H1 (cell line): ENCODE measurements around the gene LMAN2. TPM values are rescaled to one million over a fixed set of nuclear protein-coding genes. Genes with fewer than 3 reads are reported as not detected.

Experiments used
- CTCF ChIA-PET: fragments of 300-600 bp; sonication (Branson Sonifier 250); formaldehyde crosslinking; loops from one replicate; lab custom pipeline; 2021; ENCODE audit not compliant: partially characterized antibody; lab: Charles Lee
- POLR2A ChIA-PET: fragments of 300-600 bp; sonication (Branson Sonifier 250); formaldehyde crosslinking; loops from one replicate; lab custom pipeline; 2021; ENCODE audit warnings: inconsistent platforms; ENCODE audit not compliant: partially characterized antibody; lab: Charles Lee
- DNase-seq, 2 experiments: peaks; one replicate each; pipeline versions ENCODE4 v3.0.0 to v3.0.0-alpha.2; 2010 to 2022; ENCODE audit warnings: low spot score in 2 of 2, low read depth in 1 of 2, mixed read lengths in 1 of 2
- FAIRE-seq: peaks from 2 replicates; lab custom pipeline; 2011; peaks lifted over from hg19 to GRCh38; lab: Jason Lieb, UNC
- H2AFZ ChIP-seq: 2 replicates; pipeline ENCODE4 v1.8.1; 2012; ENCODE audit warnings: low read length, inconsistent platforms
- H2AK5ac ChIP-seq: 2 replicates; pipeline ENCODE4 v1.6.1; 2013; ENCODE audit warnings: low read depth, low read length
- H2BK120ac ChIP-seq: replicated peaks from 2 replicates; pipeline ENCODE3; 2013; ENCODE audit warnings: low read depth, low read length, inconsistent platforms
- H2BK12ac ChIP-seq: 2 replicates; pipeline ENCODE4 v1.6.1; 2013; ENCODE audit warnings: low read depth, low read length
- H2BK15ac ChIP-seq: 2 replicates; pipeline ENCODE4 v1.6.1; 2013; ENCODE audit warnings: low read length
- H2BK20ac ChIP-seq: 2 replicates; pipeline ENCODE4 v1.6.1; 2013; ENCODE audit warnings: low read length
- H2BK5ac ChIP-seq: 2 replicates; pipeline ENCODE4 v1.6.1; 2013; ENCODE audit warnings: low read depth, low read length
- H3K14ac ChIP-seq: 2 replicates; pipeline ENCODE4 v1.6.1; 2013; ENCODE audit warnings: inconsistent platforms; ENCODE audit not compliant: insufficient read length
- H3K18ac ChIP-seq: 2 replicates; pipeline ENCODE4 v1.6.1; 2013; ENCODE audit warnings: low read length; ENCODE audit errors: extremely low read depth
- H3K23ac ChIP-seq: 2 replicates; pipeline ENCODE4 v1.6.1; 2013; ENCODE audit warnings: inconsistent platforms; ENCODE audit not compliant: insufficient read length
- H3K23me2 ChIP-seq: 2 replicates; pipeline ENCODE4 v1.6.1; 2013; ENCODE audit warnings: low read depth, low read length
- H3K27ac ChIP-seq: 2 replicates; pipeline ENCODE4 v1.6.1; 2011; ENCODE audit warnings: low read depth, low read length, inconsistent platforms
- H3K27me3 ChIP-seq, 4 experiments: replicated peaks in 1 of 4; 1 replicate in 1 of 4; 2 replicates in 3 of 4; pipeline versions ENCODE4 v1.6.1 to v1.8.1; 2011 to 2013; ENCODE audit warnings: low read length in 3 of 4, mild to moderate bottlenecking in 3 of 4, inconsistent platforms in 2 of 4, mixed read lengths in 2 of 4, moderate library complexity in 1 of 4; ENCODE audit not compliant: control insufficient read depth in 3 of 4, insufficient read depth in 3 of 4; ENCODE audit errors: extremely low read depth in 1 of 4
- H3K36me3 ChIP-seq, 4 experiments: 2 replicates each; pipeline versions ENCODE4 v1.6.1 to v1.8.1; 2011 to 2013; ENCODE audit warnings: mild to moderate bottlenecking in 4 of 4, low read length in 3 of 4, moderate library complexity in 2 of 4, control low read depth in 1 of 4, inconsistent platforms in 1 of 4; ENCODE audit not compliant: insufficient read depth in 4 of 4, control insufficient read depth in 2 of 4
- H3K4ac ChIP-seq: replicated peaks from 2 replicates; pipeline ENCODE3; 2013; ENCODE audit warnings: low read length, low read depth, mixed read lengths, inconsistent platforms; ENCODE audit not compliant: insufficient read length
- H3K4me1 ChIP-seq, 4 experiments: replicated peaks in 1 of 4; 1 replicate in 1 of 4; 2 replicates in 3 of 4; pipeline versions ENCODE4 v1.6.1 to v1.8.1; 2011 to 2013; ENCODE audit warnings: low read length in 3 of 4, inconsistent platforms in 2 of 4, mixed read lengths in 1 of 4; ENCODE audit not compliant: insufficient read depth in 4 of 4, control insufficient read depth in 3 of 4
- H3K4me2 ChIP-seq, 2 experiments: 2 replicates each; pipeline versions ENCODE4 v1.6.1 to v1.8.1; 2011 to 2013; ENCODE audit warnings: low read depth in 2 of 2, low read length in 2 of 2, control low read depth in 1 of 2, inconsistent platforms in 1 of 2, mild to moderate bottlenecking in 1 of 2; ENCODE audit not compliant: insufficient read depth in 1 of 2
- H3K4me3 ChIP-seq, 4 experiments: fragments of 200-600, 300-600 bp in 1 of 4; sonication (generic), shearing (Covaris generic), sonication (Bioruptor Twin) in 1 of 4; 2 replicates each; pipeline versions ENCODE4 v1.5.1 to v1.8.1; 2011 to 2016; ENCODE audit warnings: low read length in 4 of 4, low read depth in 3 of 4, control low read depth in 2 of 4, inconsistent platforms in 2 of 4, mild to moderate bottlenecking in 2 of 4, mixed read lengths in 1 of 4, moderate library complexity in 1 of 4; ENCODE audit not compliant: insufficient read depth in 2 of 4; ENCODE audit errors: extremely low read depth in 1 of 4
- H3K56ac ChIP-seq: replicated peaks from 2 replicates; pipeline ENCODE3; 2013; ENCODE audit warnings: low read depth, mild to moderate bottlenecking, mixed read lengths, low read length, inconsistent platforms; ENCODE audit not compliant: insufficient read length
- H3K79me1 ChIP-seq: 2 replicates; pipeline ENCODE4 v1.6.1; 2013; ENCODE audit warnings: low read depth, low read length, control low read depth
- H3K79me2 ChIP-seq, 2 experiments: 2 replicates each; pipeline versions ENCODE4 v1.6.1 to v1.8.1; 2012 to 2013; ENCODE audit warnings: low read length in 2 of 2, mild to moderate bottlenecking in 2 of 2, inconsistent platforms in 1 of 2; ENCODE audit not compliant: insufficient read depth in 2 of 2, control insufficient read depth in 1 of 2
- H3K9ac ChIP-seq, 4 experiments: replicated peaks in 1 of 4; 1 replicate in 1 of 4; 2 replicates in 3 of 4; pipeline versions ENCODE4 v1.6.1 to v1.8.1; 2011 to 2013; ENCODE audit warnings: low read depth in 3 of 4, low read length in 3 of 4, control low read depth in 2 of 4, mild to moderate bottlenecking in 2 of 4, moderate library complexity in 2 of 4, inconsistent platforms in 1 of 4; ENCODE audit errors: extremely low read depth in 1 of 4
- H3K9me3 ChIP-seq, 2 experiments: 2 replicates each; pipeline versions ENCODE4 v1.6.1 to v1.8.1; 2012 to 2013; ENCODE audit warnings: mild to moderate bottlenecking in 2 of 2, moderate library complexity in 2 of 2, control low read depth in 1 of 2, inconsistent platforms in 1 of 2, low read depth in 1 of 2, low read length in 1 of 2, mixed read lengths in 1 of 2; ENCODE audit not compliant: insufficient read depth in 2 of 2
- H4K20me1 ChIP-seq, 2 experiments: replicated peaks in 1 of 2; 2 replicates each; pipeline versions ENCODE3 to v1.8.1; 2011 to 2013; ENCODE audit warnings: inconsistent platforms in 2 of 2, low read length in 2 of 2, mild to moderate bottlenecking in 1 of 2; ENCODE audit not compliant: insufficient read depth in 2 of 2, control insufficient read depth in 1 of 2
- H4K5ac ChIP-seq: 2 replicates; pipeline ENCODE4 v1.6.1; 2013; ENCODE audit warnings: low read length, low read depth, mixed read lengths, inconsistent platforms; ENCODE audit not compliant: insufficient read length
- H4K8ac ChIP-seq: 2 replicates; pipeline ENCODE4 v1.8.0; 2013; ENCODE audit warnings: mild to moderate bottlenecking, moderate library complexity, low read length, inconsistent platforms; ENCODE audit not compliant: insufficient read depth; ENCODE audit errors: extremely low read depth
- H4K91ac ChIP-seq: replicated peaks from 2 replicates; pipeline ENCODE3; 2013; ENCODE audit warnings: low read length, mixed read lengths, inconsistent platforms; ENCODE audit not compliant: insufficient read length
- CBX5 ChIP-seq: fragments of 300-800, 300-1000 bp; sonication (generic); IDR thresholded peaks from 2 replicates; pipeline ENCODE4 v1.7.1; 2016; ENCODE audit warnings: antibody characterized with exemption, low read length, low read depth
- CTCF ChIP-seq, 3 experiments: IDR thresholded peaks; 1 replicate in 2 of 3; 2 replicates in 1 of 3; pipeline versions ENCODE4 v1.5.1 to v1.6.1; 2011; ENCODE audit warnings: low read length in 3 of 3, mild to moderate bottlenecking in 3 of 3, inconsistent platforms in 2 of 3, low read depth in 1 of 3, moderate library complexity in 1 of 3; ENCODE audit not compliant: insufficient read depth in 1 of 3; ENCODE audit errors: control extremely low read depth in 1 of 3
- GTF2F1 ChIP-seq: IDR thresholded peaks from 2 replicates; pipeline ENCODE4 v1.6.1; 2012; ENCODE audit warnings: low read depth, low read length, improper control_type of control experiment, borderline replicate concordance
- SIX5 ChIP-seq: IDR thresholded peaks from 2 replicates; pipeline ENCODE4 v1.6.1; 2011; ENCODE audit warnings: mild to moderate bottlenecking, low read depth, low read length
- SP4 ChIP-seq: IDR thresholded peaks from 2 replicates; pipeline ENCODE4 v1.6.1; 2012; ENCODE audit warnings: low read length, inconsistent platforms
- SRF ChIP-seq: IDR thresholded peaks from 2 replicates; pipeline ENCODE4 v1.6.1; 2011; ENCODE audit warnings: mild to moderate bottlenecking, low read depth, low read length, moderate library complexity
- TAF7 ChIP-seq: optimal IDR thresholded peaks from 2 replicates; pipeline ENCODE3; 2011; ENCODE audit warnings: low read depth, mild to moderate bottlenecking, inconsistent platforms, low read length, moderate library complexity, borderline replicate concordance
- YY1 ChIP-seq: IDR thresholded peaks from 2 replicates; pipeline ENCODE4 v1.6.1; 2011; ENCODE audit warnings: low read depth, mild to moderate bottlenecking, low read length
- WGBS, 2 experiments: shearing (Covaris generic) in 1 of 2; methylation state at CpG; one replicate each; pipeline versions ENCODE4 v1.1.6 to v1.1.7; 2013 to 2015; ENCODE audit warnings: low lambda C conversion rate in 2 of 2, mixed read lengths in 2 of 2, inconsistent platforms in 1 of 2, low coverage in 1 of 2, missing lambda C conversion rate in 1 of 2; ENCODE audit not compliant: insufficient replicate concordance in 2 of 2, insufficient coverage in 1 of 2, insufficient read length in 1 of 2; ENCODE audit errors: extremely low coverage in 1 of 2, missing lambda C conversion rate in 1 of 2; 5-methylcytosine and 5-hydroxymethylcytosine counted together
- polyA plus RNA-seq, 7 experiments: library from polyadenylated mRNA; depleted of rRNA in 3 of 7; stranded (reverse) in 5 of 7; unstranded in 2 of 7; fragments of >200 nt in 5 of 7; fragments of 200-250 nt in 2 of 7; gene quantifications; 1 replicate in 5 of 7; 2 replicates in 1 of 7; 4 replicates in 1 of 7; pipeline versions ENCODE4 v1.2.1 to v1.2.3, GENCODE V29; 2011 to 2013; ENCODE audit warnings: missing spikeins in 2 of 7, mixed read lengths in 2 of 7
- total RNA-seq: library from RNA; stranded (reverse); fragmentation: NEBNext Ultra II Directional; extraction: Animal tissue kit (Norgen Biotek cat#: 25700); gene quantifications from 2 replicates; pipeline ENCODE4 v1.2.1, GENCODE V29; 2021
- TF ChIP-seq, protein P1 (sequence below): IDR thresholded peaks from 2 replicates; pipeline ENCODE4 v1.6.1; 2012; ENCODE audit warnings: inconsistent platforms

Gene LMAN2
- total and polyA plus RNA-seq, 2 of the 8 experiments (the other 6 are each of a cell fraction or from before 2014, with no cell fraction given): 116 to 225 TPM

DNA sequence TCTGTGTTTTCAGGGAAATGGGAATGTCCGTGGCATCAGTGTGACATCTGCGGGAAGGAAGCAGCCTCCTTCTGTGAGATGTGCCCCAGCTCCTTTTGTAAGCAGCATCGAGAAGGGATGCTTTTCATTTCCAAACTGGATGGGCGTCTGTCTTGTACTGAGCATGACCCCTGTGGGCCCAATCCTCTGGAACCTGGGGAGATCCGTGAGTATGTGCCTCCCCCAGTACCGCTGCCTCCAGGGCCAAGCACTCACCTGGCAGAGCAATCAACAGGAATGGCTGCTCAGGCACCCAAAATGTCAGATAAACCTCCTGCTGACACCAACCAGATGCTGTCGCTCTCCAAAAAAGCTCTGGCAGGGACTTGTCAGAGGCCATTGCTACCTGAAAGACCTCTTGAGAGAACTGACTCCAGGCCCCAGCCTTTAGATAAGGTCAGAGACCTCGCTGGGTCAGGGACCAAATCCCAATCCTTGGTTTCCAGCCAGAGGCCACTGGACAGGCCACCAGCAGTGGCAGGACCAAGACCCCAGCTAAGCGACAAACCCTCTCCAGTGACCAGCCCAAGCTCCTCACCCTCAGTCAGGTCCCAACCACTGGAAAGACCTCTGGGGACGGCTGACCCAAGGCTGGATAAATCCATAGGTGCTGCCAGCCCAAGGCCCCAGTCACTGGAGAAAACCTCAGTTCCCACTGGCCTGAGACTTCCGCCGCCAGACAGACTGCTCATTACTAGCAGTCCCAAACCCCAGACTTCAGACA, 57.5 kb downstream of the LMAN2 start:
- Histone ChIP-seq H4K8ac (no peak overlapping the region; the same call in 1 of the 2 replicates), H2BK20ac (no peak overlapping the region), H2BK120ac (no peak overlapping the region), H3K23me2 (no peaks in the 10 kb centered on the region), H3K4me1 (peaks cover 0 to 5% (median 0%) of the 10 kb centered on the region in 4 experiments; a peak in 3 of 7 replicates), H3K27ac (no peak overlapping the region), H2BK12ac (no peak overlapping the region), H3K14ac (no peak overlapping the region), H2AK5ac (no peak overlapping the region), H3K9ac (no peak overlapping the region), H3K4ac (no peak overlapping the region), H3K4me2 (no peak overlapping the region), H3K23ac (no peak overlapping the region), H4K5ac (no peak overlapping the region), H3K36me3 (peaks cover 41 to 72% (median 56%) of the 10 kb centered on the region in 4 experiments), H3K56ac (no peak overlapping the region), H3K79me1 (peaks cover 5% of the 10 kb centered on the region; the same call in 1 of the 2 replicates), H3K27me3 (no peaks in the 10 kb centered on the region), H2BK15ac (no peak overlapping the region), H3K4me3 (no peak overlapping the region), H2BK5ac (no peak overlapping the region; the same call in 1 of the 2 replicates), H4K20me1 (peaks cover 8 to 19% of the 10 kb centered on the region in 2 experiments), H3K18ac (no peak overlapping the region), H3K79me2 (no peaks in the 10 kb centered on the region; a peak in 1 of 4 replicates), H4K91ac (no peak overlapping the region), H3K9me3 (no peaks in the 10 kb centered on the region), H2AFZ (no peak overlapping the region)
- ChIA-PET CTCF (interaction anchor here (0.6 to 2.1 kb wide), 4 partner anchors 9 to 17 kb away, joined by 3 to 8 read pairs (median 4); no protein-coding TSS in a partner anchor), POLR2A (interaction anchor here (0.6 to 1.7 kb wide), 5 partner anchors 9 to 181 kb away, joined by 3 to 5 read pairs (median 3); partner anchors contain the start of genes PRELID1 and RAB24)
- DNase-seq (peak in 1 of 2 experiments; percentile 34), FAIRE-seq (no peak)
- WGBS, 2 experiments: 93% methylated on average over 12 of the region's 12 CpGs; no CpG with 5 or more reads in 1 of the 2 experiments
- TF ChIP-seq TAF7: no peak
- TF ChIP-seq YY1: no peak
- TF ChIP-seq SP4: no peak
- no peak for TF ChIP-seq CBX5
- TF ChIP-seq SIX5: no peak
- no peak for TF ChIP-seq GTF2F1
- TF ChIP-seq SRF: no peak
- TF ChIP-seq, protein P1, sequence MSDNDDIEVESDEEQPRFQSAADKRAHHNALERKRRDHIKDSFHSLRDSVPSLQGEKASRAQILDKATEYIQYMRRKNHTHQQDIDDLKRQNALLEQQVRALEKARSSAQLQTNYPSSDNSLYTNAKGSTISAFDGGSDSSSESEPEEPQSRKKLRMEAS: no peak
- TF ChIP-seq CTCF (IDR thresholded peaks at IDR 0.05; ENCODE audit: control extremely low read depth in 1 of 3, insufficient read depth in 1 of 3, low read depth in 1 of 3, low read length in 3 of 3): no peak
